Activated T-helper 2 cell treated with anti-CD3 and anti-CD28 coated beads, Interferon-gamma antibody, Interleukin-2, Interleukin-4, amounts not matched to agents 10 μg/mL and 5 μg/mL and 100 μg/mL, durations not matched to agents 14 hours and 24 hours and 36 hours (primary cell): Measurements from ENCODE around the gene ANKRD17. TPM values are rescaled to one million over a fixed set of nuclear protein-coding genes. Genes with fewer than 3 reads are reported as not detected.

Experiments used
- DNase-seq: peaks from one replicate; pipeline ENCODE4 v3.0.0; 2021; ENCODE audit warnings: low spot score
- H3K27ac Mint-ChIP-seq: one replicate; pipeline ENCODE4 v1.8.0; 2021; ENCODE audit warnings: mixed read lengths
- H3K27me3 Mint-ChIP-seq: one replicate; pipeline ENCODE4 v1.8.0; 2021; ENCODE audit warnings: low read depth, mixed read lengths
- H3K36me3 Mint-ChIP-seq: one replicate; pipeline ENCODE4 v1.8.0; 2021; ENCODE audit warnings: low read depth, mixed read lengths
- H3K4me1 Mint-ChIP-seq: one replicate; pipeline ENCODE4 v1.8.0; 2021; ENCODE audit warnings: low read depth, mixed read lengths
- H3K4me3 Mint-ChIP-seq: one replicate; pipeline ENCODE4 v1.8.0; 2021; ENCODE audit warnings: low read depth, mild to moderate bottlenecking, moderate library complexity, mixed read lengths
- H3K9me3 Mint-ChIP-seq: one replicate; pipeline ENCODE4 v1.8.0; 2021; ENCODE audit warnings: mixed read lengths
- intact Hi-C: fragments of 100-400 bp; cut with micrococcal nuclease; formaldehyde crosslinking; loops from one replicate; pipeline ENCODE4 v1.15.1; 2023
- total RNA-seq: library from RNA; stranded (reverse); gene quantifications from 2 replicates; pipeline ENCODE4 v1.2.3, GENCODE V29; 2022

ANKRD17 gene
- total RNA-seq, 1 donor from 2014 or later: 70.0 TPM

GRCh38 chr4:73070074-73070390 is 188.6 kb downstream of the ANKRD17 start:
- intact Hi-C loops: no loop called here
- no peaks in the 10 kb centered on the region for H3K27me3 Mint-ChIP-seq
- H3K4me3 Mint-ChIP-seq: peak overlapping the region; percentile 83
- peaks cover 24% of the 10 kb centered on the region for H3K36me3 Mint-ChIP-seq
- peak overlapping the region; percentile 100 for H3K27ac Mint-ChIP-seq
- H3K9me3 Mint-ChIP-seq: no peaks in the 10 kb centered on the region
- no peak for DNase-seq
- peaks cover 33% of the 10 kb centered on the region for H3K4me1 Mint-ChIP-seq

- peak within 1 kb of the TSS; percentile 100 for H3K27ac Mint-ChIP-seq
- peak; percentile 94 for DNase-seq
- intact Hi-C loops: loop anchor here (1.0 to 10.0 kb wide), 4 partner anchors 33 to 1085 kb away; partner anchors contain the start of genes ANKRD17 and MTHFD2L
- no peaks in the 10 kb centered on the region for H3K9me3 Mint-ChIP-seq
- H3K4me3 Mint-ChIP-seq: peak within 1 kb of the TSS; percentile 83
- H3K4me1 Mint-ChIP-seq: peaks cover 35% of the 10 kb centered on the region
- peaks cover 27% of the 10 kb centered on the region for H3K36me3 Mint-ChIP-seq
- H3K27me3 Mint-ChIP-seq: no peaks in the 10 kb centered on the region
Measured at GRCh38 chr4:73069338-73070073, 189.1 kb downstream of the ANKRD17 start, which contains the start of gene COX18. Gene COX18 (minus strand): TSS chr4:73069716. CDS start chr4:73069649, 67 bp downstream.

- intact Hi-C loops: loop anchor here (1.0 to 10.0 kb wide), 4 partner anchors 32 to 1086 kb away; partner anchors contain the start of genes ANKRD17 and MTHFD2L
- Mint-ChIP-seq H3K4me3 (peak overlapping the region; percentile 83), H3K4me1 (peaks cover 39% of the 10 kb centered on the region), H3K36me3 (peaks cover 32% of the 10 kb centered on the region), H3K27me3 (no peaks in the 10 kb centered on the region), H3K27ac (peak overlapping the region; percentile 100), H3K9me3 (no peaks in the 10 kb centered on the region)
- no peak for DNase-seq
Measured at GRCh38 chr4:73068491-73069337, 189.9 kb downstream of the ANKRD17 start.

- intact Hi-C loops: loop anchor here (2.0 to 10.0 kb wide), 2 partner anchors 31 to 1087 kb away; partner anchors contain the start of gene MTHFD2L
Measured at GRCh38 chr4:73067971-73068394, 190.6 kb downstream of the ANKRD17 start.

GRCh38 chr4:73066928-73067327 is 191.7 kb downstream of the ANKRD17 start:
- intact Hi-C loops: loop anchor here (10.0 kb wide), 1 partner anchor 1088 kb away; the partner anchor contains the start of gene MTHFD2L
- DNase-seq: no peak
- Mint-ChIP-seq H3K9me3 (no peaks in the 10 kb centered on the region), H3K4me3 (peak overlapping the region; percentile 37), H3K4me1 (peaks cover 39% of the 10 kb centered on the region), H3K27ac (peak overlapping the region; percentile 87), H3K36me3 (peaks cover 32% of the 10 kb centered on the region), H3K27me3 (no peaks in the 10 kb centered on the region)

More at GRCh38 chr4:73067971-73068394, 190.6 kb downstream of the ANKRD17 start:
- Mint-ChIP-seq H3K36me3 (peaks cover 36% of the 10 kb centered on the region), H3K9me3 (no peaks in the 10 kb centered on the region), H3K4me1 (peaks cover 39% of the 10 kb centered on the region), H3K27ac (peak overlapping the region; percentile 100), H3K4me3 (peak overlapping the region; percentile 83), H3K27me3 (no peaks in the 10 kb centered on the region)
- DNase-seq: no peak

GRCh38 chr4:73066445-73066844 is 192.2 kb downstream of the ANKRD17 start:
- Mint-ChIP-seq H3K4me3 (no peak overlapping the region), H3K4me1 (peaks cover 39% of the 10 kb centered on the region), H3K9me3 (no peaks in the 10 kb centered on the region), H3K36me3 (peaks cover 37% of the 10 kb centered on the region), H3K27ac (peak overlapping the region; percentile 87), H3K27me3 (no peaks in the 10 kb centered on the region)
- intact Hi-C loops: loop anchor here (10.0 kb wide), 1 partner anchor 1088 kb away; the partner anchor contains the start of gene MTHFD2L
- no peak for DNase-seq

GRCh38 chr4:73064536-73064935 is 194.1 kb downstream of the ANKRD17 start:
- intact Hi-C loops: loop anchor here (10.0 kb wide), 1 partner anchor 1090 kb away; the partner anchor contains the start of gene MTHFD2L
- Mint-ChIP-seq H3K27ac (peak overlapping the region; percentile 27), H3K4me1 (peaks cover 32% of the 10 kb centered on the region)

GRCh38 chr4:73055241-73055897 is 203.2 kb downstream of the ANKRD17 start:
- Mint-ChIP-seq H3K27me3 (no peaks in the 10 kb centered on the region), H3K27ac (peak overlapping the region; percentile 55), H3K36me3 (peaks cover 50% of the 10 kb centered on the region), H3K4me1 (peaks cover 7% of the 10 kb centered on the region), H3K4me3 (no peak overlapping the region), H3K9me3 (no peaks in the 10 kb centered on the region)
- DNase-seq: no peak
- intact Hi-C loops: no loop called here

More at GRCh38 chr4:73064536-73064935, 194.1 kb downstream of the ANKRD17 start:
- peaks cover 48% of the 10 kb centered on the region for H3K36me3 Mint-ChIP-seq
- DNase-seq: no peak
- no peak overlapping the region for H3K4me3 Mint-ChIP-seq
- no peaks in the 10 kb centered on the region for H3K9me3 Mint-ChIP-seq
- H3K27me3 Mint-ChIP-seq: no peaks in the 10 kb centered on the region

- H3K27me3 Mint-ChIP-seq: no peaks in the 10 kb centered on the region
- peaks cover 7% of the 10 kb centered on the region for H3K4me1 Mint-ChIP-seq
- DNase-seq: no peak
- no peak overlapping the region for H3K27ac Mint-ChIP-seq
- no peaks in the 10 kb centered on the region for H3K9me3 Mint-ChIP-seq
- peaks cover 37% of the 10 kb centered on the region for H3K36me3 Mint-ChIP-seq
- no peak overlapping the region for H3K4me3 Mint-ChIP-seq
- intact Hi-C loops: no loop called here
Measured at GRCh38 chr4:73053974-73054480, 204.6 kb downstream of the ANKRD17 start.

GRCh38 chr4:73053076-73053475 is 205.5 kb downstream of the ANKRD17 start:
- Mint-ChIP-seq H3K9me3 (no peaks in the 10 kb centered on the region), H3K4me1 (peaks cover 7% of the 10 kb centered on the region), H3K4me3 (no peak overlapping the region), H3K36me3 (peaks cover 28% of the 10 kb centered on the region), H3K27me3 (no peaks in the 10 kb centered on the region), H3K27ac (no peak overlapping the region)
- no peak for DNase-seq
- intact Hi-C loops: no loop called here

- H3K27me3 Mint-ChIP-seq: no peaks in the 10 kb centered on the region
- H3K4me1 Mint-ChIP-seq: peaks cover 7% of the 10 kb centered on the region
- H3K9me3 Mint-ChIP-seq: no peaks in the 10 kb centered on the region
- H3K4me3 Mint-ChIP-seq: no peak overlapping the region
- no peak overlapping the region for H3K27ac Mint-ChIP-seq
- no peak for DNase-seq
- intact Hi-C loops: no loop called here
- H3K36me3 Mint-ChIP-seq: peaks cover 21% of the 10 kb centered on the region
Measured at GRCh38 chr4:73051625-73052024, 207.0 kb downstream of the ANKRD17 start.

GRCh38 chr4:73045879-73046278 is 212.7 kb downstream of the ANKRD17 start:
- DNase-seq: no peak
- no peaks in the 10 kb centered on the region for H3K4me1 Mint-ChIP-seq
- no peaks in the 10 kb centered on the region for H3K36me3 Mint-ChIP-seq
- no peaks in the 10 kb centered on the region for H3K9me3 Mint-ChIP-seq
- H3K27ac Mint-ChIP-seq: no peak overlapping the region
- intact Hi-C loops: no loop called here
- no peaks in the 10 kb centered on the region for H3K27me3 Mint-ChIP-seq
- H3K4me3 Mint-ChIP-seq: no peak overlapping the region
